Activated CD4-positive, alpha-beta T cell treated with anti-CD3 and anti-CD28 coated beads for 48 hours (primary cell): ENCODE measurements around the gene SFT2D2.

ENCODE experiments used
- DNase-seq: peaks from one replicate; pipeline ENCODE4 v3.0.0-alpha.2; 2020

Gene SFT2D2

DNA sequence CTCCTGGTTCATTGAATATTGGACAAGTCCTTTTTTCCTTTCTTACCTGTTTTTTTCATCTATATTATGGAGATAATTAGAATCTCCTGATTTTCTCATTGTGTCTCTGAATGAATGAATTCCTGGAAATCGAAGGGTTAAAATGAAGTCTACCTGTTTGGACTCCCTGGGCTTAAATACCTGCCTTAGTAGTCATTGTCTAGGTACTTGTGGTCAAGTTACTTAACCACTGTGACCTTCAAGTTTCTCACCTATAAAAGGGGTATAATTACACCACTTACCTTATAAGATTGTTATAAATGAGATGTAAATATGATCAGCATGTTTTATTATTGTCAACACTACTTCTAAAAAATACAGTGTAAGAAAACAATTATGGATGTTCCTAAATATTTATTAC is 45.8 kb downstream of the SFT2D2 start:
- no peak for DNase-seq

DNA sequence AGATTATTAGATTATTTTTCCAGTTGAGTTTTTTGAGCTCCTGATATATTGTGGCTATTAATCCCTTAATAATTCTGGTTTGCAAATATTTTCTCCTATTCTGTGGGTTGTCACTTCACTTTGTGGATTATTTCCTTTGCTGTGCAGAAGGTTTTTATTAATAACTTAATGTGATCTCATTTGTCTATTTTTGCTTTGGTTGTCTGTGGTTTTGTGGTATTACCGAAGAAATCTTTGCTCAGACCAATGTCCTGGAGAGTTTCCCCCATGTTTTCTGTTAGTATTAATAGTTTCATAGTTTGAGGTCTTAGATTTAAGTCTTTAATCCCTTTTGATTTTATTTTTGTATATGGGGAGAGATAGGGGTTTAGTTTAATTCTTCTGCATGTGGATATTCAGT is 47.8 kb downstream of the SFT2D2 start:
- DNase-seq = no peak

DNA sequence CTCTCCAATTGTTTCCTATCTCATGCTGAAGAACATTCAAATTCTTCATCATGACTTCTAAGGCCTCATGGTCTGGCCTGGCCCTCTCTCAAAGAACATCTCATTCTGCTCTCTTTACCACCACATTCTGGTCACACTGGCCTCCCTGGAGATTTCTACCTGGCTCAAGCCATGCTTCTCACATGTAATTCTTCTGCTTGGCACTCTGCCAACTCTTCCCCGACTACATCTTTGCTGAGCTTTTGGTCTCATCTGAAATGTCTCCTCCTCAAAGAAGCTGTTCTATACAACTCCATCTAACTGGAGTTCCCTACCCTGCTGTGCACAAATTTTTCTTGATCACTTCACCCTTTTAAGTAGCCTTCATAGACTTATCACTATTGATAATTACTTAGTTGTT is 53.4 kb downstream of the SFT2D2 start:
- no peak for DNase-seq

DNA sequence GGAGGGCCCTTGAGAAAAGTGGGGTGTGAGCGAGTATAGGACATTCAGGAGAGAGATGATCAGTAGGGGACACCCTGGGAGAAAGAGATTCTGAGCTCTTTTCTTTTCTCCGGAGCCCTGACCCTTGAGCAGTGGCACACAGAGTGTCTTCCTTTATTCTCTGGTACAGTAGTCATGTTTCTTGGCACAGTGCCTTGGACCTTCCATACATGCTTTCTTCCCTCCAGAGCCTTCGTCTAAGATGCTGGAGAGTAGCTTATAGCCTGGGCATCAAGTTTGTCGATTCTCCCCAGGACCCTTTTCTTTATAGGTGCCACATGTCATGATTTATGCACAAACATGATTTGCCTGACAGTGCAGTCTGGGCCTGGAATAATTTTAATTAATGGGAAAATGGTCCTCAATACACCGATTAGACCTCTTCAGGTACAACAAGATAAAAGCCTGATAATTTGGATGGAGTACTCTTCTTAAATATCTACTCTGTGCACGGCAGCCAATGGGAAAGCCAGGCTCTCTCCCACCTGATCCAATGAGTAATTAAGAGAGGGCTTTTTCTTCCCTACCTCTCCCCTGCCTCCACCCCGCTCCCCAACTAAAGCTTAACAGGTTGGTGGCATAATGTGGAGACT is 54.6 kb downstream of the SFT2D2 start, which contains the start of gene TBX19:
TBX19 (plus strand) TSS at position 582 of the 632 bp plus-strand sequence. CDS start 214 bp downstream, outside the sequence.
- no peak for DNase-seq

DNA sequence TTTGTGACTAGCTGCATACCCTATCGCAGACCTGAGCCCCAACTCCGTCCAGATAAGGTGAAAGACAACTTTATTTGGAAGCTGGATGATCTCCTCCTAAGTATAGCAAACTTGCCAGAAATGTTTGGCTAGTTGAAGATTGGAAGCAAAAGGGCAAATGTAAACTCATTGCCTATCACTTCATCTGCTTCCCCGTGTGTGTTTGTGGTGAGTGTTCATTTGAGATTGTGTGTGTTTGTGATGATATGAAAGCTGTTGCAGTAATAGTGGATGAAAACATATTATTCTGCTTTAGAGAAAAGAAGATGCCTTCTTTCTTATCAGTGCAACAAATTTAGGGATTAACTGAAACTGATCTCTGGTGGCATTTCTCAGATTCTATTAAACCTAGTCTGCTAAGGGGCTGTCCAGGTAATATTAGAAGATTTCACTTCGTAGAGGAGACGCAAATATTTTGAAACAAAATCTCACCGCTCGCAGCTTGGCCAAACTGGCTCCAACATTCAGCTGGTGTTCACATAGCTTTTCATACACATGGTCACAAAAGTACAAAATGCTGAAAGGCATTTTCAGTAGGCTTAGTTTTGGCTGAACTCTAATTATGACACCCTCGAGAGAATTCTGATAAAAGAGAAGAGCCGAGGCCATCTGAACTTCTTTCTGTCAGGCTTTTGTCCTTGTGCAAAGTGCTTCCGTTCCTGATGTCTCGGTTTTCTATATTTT is 56.0 kb downstream of the SFT2D2 start:
- DNase-seq = no peak

DNA sequence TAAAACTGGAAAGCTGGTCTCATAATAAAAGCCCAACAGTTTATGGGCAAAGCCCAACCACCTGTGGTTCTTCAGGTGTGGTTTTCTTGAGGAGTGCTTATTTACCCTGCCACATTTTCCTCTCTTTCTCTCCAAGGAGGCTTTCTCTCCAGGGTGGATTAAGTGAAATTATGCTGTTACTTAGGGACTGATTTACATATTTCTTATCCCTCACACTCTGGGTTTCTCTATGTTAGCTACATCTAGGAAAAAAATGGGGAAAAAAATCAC is 59.7 kb downstream of the SFT2D2 start:
- no peak for DNase-seq

DNA sequence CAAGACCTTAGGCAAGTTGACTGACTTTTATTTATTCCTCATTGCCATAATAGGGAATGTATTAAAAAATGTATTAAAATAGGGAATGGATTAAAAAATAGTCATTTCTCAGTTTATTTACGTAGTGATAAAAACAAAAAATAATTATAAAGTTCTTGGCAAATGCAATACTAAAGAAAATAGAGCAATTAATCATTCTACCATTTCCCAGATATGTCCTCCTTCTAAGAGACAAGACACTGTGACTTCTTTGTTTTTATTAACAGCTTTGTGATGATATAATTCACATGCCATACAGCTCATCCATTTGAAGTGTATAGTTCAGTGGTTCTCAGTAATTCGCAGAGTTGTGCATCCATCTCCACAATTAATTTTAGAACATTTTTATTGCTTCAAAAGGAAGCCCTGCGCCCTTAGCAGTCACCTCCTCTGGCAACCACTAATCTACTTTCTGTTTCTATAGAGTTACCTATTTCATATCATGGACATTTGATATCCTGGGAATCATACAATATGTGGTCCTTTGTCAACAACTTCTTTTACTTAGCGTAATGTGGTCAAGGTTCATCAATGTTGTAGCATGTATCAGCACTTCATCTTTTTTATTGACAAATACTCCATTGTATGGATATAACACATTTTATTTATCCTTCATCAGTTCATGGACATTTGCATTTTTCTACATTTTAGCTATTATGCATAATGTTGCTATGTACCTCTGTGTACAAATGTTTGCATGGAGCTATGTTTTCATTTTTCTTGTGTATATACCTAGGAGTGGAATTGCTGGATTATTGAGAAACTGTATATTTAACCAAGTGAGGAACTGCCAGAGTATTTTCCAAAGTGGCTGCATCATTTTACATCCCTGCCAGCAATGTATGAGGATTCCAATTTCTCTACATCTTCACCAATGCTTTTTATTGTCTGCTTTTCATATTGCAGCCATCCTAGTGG is 60.4 kb downstream of the SFT2D2 start:
- DNase-seq = no peak

DNA sequence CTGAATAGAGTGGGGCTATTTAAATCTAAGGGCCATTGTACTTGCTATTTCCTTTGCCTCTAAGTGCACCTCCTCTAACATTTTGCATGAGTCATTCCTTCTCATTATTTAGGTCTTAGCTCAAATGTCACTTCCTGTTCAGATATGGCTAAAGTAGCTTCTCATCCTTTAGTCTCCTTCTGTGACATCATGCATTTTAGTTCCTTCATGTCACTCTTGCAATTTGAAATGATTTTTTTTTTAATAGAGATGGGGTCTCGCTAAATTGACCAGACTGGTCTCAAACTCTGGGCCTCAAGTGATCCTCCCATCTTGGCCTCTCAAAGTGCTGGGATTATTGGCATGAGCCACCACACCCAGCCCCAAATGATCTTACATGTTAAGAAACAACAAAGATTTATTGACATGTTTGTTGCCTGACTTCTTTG is 61.4 kb downstream of the SFT2D2 start:
- DNase-seq = no peak

DNA sequence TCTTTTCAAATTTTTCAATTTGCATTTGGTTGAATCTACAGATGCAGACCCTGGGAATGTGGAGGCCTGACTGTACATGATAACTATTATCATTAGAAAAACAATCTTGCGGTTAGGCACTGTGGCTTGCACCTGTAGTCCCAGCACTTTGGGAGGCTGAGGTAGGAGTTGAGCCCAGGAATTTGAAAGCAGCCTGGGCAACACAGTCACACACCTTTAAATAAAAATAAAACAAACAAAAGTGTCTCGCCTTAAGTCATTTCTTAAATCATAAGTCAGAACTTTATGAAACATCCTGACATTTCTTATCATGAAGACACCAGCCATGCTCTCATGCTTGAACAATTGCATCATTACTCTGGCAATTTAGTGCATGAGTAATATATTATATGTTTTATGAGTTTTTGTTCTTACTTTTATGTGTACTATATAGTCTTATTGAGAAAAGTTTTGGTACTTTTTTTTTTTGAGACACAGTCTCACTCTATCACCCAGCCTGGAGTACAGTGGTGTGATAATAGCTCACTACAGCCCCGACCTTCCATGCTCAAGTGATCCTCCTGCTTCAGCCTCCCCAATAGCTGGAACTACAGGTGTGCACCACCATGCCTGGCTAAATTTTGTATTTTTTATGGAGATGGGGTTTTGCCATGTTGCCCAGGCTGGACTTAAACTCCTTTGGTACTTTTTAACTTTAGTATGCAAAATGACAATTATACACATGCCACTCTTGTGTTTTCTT is 62.7 kb downstream of the SFT2D2 start:
- DNase-seq = no peak

DNA sequence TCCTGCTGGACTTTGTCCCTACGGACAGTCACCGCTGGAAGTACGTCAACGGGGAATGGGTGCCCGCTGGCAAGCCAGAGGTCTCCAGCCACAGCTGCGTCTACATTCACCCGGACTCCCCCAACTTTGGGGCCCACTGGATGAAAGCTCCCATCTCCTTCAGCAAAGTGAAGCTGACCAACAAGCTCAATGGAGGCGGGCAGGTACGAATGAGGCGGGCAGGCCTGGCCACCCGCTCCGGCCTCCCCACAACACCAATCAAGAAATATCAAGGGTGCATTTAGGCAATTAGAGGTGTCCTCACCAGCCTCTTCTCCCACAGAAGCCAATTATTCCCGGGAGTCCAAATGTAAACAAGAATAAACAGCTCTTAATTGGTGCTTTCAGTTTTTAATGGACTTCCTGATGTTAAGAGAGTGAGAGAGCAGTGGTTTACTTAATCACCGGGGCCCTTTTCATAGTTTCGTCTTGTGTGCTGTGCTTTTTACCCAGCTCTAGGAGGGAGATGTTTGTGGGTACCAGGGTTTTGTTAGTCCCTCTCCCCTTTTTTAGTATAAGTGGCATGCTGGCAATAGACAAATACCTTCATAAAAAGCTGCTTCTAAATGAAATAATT is 65.5 kb downstream of the SFT2D2 start:
- DNase-seq = no peak

DNA sequence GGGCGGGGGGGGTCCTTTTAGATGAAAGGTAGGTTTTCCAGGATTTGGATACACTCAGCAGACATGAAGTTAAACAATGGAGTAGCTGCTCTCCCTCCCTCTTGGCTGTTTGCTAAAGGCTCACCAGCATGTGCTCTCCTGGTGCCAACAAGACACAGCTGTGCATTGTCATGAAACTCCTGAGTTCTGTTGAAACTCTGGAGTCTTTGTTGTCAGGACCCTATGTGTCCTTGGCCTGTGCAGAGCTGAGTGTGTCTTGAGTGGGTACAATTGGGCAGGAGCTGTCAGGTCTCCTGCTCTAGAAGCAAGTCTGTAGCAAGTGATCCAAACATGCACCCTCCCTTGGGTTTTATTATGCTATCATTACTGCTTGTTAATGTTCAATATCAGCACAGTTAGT is 67.6 kb downstream of the SFT2D2 start:
- DNase-seq = no peak

DNA sequence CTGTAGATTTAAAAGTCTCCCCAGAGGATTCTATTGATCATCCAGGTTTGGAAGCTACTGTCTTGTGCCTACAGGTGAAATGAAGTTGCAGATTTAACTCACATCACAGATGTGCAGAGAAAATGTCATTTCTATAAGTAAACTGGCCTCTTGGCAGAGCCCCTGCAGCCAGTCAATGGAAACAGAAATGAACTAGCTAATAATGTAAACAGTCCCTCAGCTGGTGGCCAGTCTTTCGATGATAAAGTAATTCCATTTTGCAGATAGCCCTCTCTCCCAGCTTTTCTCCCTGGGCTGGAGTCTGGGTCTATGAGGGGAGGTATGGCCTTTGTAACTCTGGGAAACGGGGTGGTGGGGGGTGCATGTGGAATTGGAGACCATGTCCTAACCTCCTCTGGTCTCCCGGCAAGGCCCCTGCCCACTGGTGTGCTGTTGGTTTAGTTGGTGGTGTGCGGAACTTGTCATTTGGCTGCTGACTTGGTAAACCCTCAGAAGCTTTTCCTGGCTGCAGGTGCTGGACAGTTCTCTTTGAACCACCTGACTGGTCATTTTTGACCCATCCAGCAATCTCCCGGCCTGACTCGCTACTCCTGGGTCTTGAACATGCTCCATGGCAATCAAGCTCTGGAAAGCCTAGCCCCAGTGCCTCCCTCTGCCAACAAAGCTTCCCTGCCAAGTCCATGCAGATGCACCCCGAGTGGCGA is 69.8 kb downstream of the SFT2D2 start:
- DNase-seq = no peak

DNA sequence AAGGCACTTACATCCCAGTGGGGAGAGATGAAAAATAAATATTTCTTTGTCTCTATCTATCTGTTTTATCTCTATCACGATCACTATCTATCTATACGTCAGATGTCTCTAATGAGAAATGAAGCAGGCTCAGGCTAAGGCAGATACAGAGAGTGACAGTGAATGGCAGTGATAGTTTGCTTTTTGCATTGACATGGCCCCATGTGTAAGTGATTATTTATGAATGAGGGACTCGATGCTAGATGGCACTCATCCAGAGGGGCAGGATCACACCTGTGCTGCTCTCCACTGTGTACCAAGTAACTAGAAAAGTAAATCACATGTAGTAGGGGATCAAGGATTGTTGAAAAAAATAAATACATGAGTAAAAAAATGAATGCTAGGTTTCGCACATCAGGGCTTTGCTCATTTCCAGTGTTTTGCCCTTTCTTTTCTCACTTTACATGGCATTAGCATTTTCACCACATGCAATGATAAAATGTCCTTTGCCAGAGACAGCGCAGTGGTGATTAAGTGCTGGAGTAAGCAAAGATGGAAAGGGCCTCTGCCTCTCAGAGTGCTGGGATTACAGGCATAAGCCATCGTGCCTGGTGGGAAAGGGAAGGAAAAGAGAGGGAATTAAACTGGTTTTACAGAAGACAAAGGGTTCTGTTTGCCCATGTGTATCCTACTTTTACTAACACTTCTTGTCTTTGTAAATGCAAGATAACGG is 71.4 kb downstream of the SFT2D2 start:
- no peak for DNase-seq

DNA sequence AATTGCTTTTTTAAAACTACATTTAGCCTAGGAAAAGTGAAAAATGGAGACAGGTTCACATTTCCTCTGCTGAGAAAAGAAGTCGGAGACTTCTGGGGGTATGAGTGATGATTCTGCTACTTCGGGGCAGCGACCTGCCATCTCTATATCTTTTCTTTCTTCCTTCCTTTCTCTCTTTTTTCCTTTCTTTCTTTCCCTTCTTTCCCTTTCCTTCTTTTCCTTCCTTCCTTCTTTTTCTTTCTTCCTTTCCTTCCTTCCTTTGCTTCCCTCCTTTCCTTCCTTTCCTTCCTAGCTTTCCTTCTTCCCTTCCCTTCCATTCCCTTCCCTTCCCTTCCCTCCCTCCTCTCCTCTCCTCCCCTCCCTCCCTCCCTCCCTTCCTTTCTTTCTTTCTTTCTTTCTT is 72.6 kb downstream of the SFT2D2 start:
- no peak for DNase-seq

DNA sequence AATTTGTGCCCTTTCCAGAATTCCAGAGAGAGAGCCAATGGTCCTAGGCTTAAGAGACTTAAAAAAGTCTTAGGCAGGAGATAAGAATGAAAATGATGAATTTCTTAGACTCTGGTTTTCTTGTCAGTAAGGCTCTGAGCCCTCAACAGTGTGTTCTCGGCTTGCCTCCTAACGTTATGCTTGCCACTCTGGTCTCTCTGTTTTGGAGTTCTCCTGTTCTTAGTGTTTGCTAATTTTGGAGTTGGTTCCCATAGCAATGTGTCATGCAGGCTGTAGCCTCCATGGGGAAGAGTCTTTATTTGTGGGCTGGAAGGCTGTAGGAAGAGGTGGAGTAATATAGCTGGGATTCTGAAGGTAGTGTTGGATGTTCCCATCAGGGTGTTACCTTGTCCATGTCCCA is 74.8 kb downstream of the SFT2D2 start:
- no peak for DNase-seq

DNA sequence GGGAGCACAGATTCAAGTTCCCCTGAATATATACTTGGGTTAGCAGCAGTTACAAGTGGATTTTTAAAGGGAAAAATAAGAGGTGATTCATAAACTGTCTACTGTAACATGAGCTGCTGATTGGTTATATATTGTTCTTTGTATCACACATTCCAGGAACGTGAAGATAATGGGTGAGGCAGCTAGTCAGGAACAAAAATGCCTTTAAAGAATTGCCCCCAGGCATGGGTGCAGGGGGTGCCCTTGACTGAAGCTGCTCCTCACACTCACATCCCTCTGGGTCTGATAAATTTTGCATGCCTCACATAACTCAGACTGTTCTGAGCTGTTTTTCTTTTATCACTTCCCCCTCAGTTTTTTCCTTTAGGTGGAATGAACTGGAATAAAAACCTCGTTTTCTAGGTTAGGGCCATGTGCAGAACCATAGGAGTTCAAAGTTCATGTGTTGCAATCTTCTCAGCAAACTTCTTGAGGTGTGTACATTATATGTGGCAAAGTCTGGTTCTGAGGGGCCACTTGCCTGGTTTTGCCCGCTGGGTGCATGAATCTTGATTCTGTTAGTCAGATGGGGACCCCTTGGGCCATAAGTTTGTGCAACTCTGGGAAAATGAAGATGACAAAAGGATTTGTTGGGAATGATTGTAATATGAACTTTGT is 76.0 kb downstream of the SFT2D2 start:
- DNase-seq = no peak
